SJSA1 (cell line): ENCODE data around the gene PMCH. TPM values are rescaled to one million over a fixed set of nuclear protein-coding genes. Genes with fewer than 3 reads are reported as not detected.
A peak's percentile ranks its signal among the peaks of the same experiment; 100 is the strongest.
"Not testable (repeated sequence)": the region's sequence is repeated elsewhere in the genome, so short reads cannot be mapped to it uniquely, and the experiment has no call there.

ENCODE experiments used
- DNase-seq, 2 experiments: peaks; one replicate each; pipeline ENCODE4 v3.0.0-alpha.2; 2015 to 2020; ENCODE audit warnings: low spot score in 2 of 2, low read depth in 1 of 2
- H3K27ac ChIP-seq: fragments of 250-450 bp; sonication (Bioruptor Pico); 2 replicates; pipeline ENCODE4 v1.5.1; 2020; ENCODE audit warnings: mild to moderate bottlenecking, moderate library complexity
- H3K27me3 ChIP-seq: fragments of 250-450 bp; sonication (Bioruptor Pico); replicated peaks from 2 replicates; pipeline ENCODE4 v1.5.1; 2020; ENCODE audit warnings: mild to moderate bottlenecking, moderate library complexity
- H3K36me3 ChIP-seq: fragments of 250-450 bp; sonication (Bioruptor Pico); 2 replicates; pipeline ENCODE4 v1.5.1; 2020; ENCODE audit warnings: mild to moderate bottlenecking
- H3K4me1 ChIP-seq: fragments of 250-450 bp; sonication (Bioruptor Pico); replicated peaks from 2 replicates; pipeline ENCODE4 v1.6.1; 2021; ENCODE audit warnings: mild to moderate bottlenecking
- H3K4me3 ChIP-seq: fragments of 250-450 bp; sonication (Bioruptor Pico); 2 replicates; pipeline ENCODE4 v1.5.1; 2020; ENCODE audit warnings: mild to moderate bottlenecking
- H3K9me3 ChIP-seq: fragments of 250-450 bp; sonication (Bioruptor Pico); replicated peaks from 2 replicates; pipeline ENCODE4 v1.5.1; 2020; ENCODE audit warnings: mild to moderate bottlenecking
- total RNA-seq: library from RNA; depleted of rRNA; stranded (reverse); fragments of >200 nt; shearing (Covaris generic); gene quantifications from 2 replicates; pipeline ENCODE4 v1.2.3, GENCODE V29; 2014; rRNA removed

Gene PMCH, protein sequence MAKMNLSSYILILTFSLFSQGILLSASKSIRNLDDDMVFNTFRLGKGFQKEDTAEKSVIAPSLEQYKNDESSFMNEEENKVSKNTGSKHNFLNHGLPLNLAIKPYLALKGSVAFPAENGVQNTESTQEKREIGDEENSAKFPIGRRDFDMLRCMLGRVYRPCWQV
- not detected in 2 replicates for total RNA-seq

DNA sequence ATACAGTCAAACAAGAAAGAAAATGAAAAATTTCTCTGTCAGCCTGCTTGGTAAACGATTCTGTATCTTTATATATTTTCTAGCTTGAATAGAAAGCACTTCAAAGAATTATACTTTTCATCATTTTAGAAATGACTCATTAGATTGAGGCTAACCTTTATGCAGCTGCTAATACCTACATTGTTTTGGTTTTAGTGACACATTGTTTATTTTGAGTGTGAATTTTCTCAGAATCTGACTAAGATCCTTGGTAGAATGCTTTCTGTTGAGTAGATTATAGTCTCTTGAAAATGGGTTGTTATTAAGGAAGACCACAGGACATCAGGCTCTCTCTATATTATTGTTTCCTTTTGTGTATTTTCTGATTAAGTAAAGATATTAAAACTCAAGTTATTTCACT is at the start of gene PMCH:
TSS of gene PMCH (minus strand) at position 45 of the 400 bp plus-strand sequence. CDS start 63 bp downstream, outside the sequence.
- DNase-seq, result peak in 1 of 2 experiments; percentile 46
- no peaks in the 10 kb centered on the region for H3K4me1 ChIP-seq
- H3K27ac ChIP-seq, result no peak within 1 kb of the TSS

DNA sequence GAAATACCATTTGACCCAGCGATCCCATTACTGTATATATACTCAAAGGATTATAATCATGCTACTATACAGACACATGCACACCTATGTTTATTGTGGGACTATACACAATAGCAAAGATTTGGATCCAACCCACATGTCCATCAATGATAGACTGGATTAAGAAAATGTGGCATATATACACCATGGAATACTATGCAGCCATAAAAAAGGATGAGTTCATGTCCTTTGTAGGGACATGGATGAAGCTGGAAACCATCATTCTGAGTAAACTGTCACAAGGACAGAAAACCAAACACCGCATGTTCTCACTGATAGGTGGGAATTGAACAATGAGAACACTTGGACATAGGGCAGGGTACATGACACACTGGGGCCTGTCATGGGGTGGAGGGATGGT is 43.2 kb upstream of the PMCH start:
- DNase-seq, H3K27me3 ChIP-seq, H3K4me3 ChIP-seq, H3K4me1 ChIP-seq, H3K9me3 ChIP-seq, H3K27ac ChIP-seq, H3K36me3 ChIP-seq: not testable (repeated sequence)

More for the DNA sequence above, at the start of gene PMCH:
- Histone ChIP-seq H3K27me3 (no peaks in the 10 kb centered on the region), H3K9me3 (no peaks in the 10 kb centered on the region), H3K4me3 (no peak within 1 kb of the TSS), H3K36me3 (no peaks in the 10 kb centered on the region; the same call in 1 of the 2 replicates)

DNA sequence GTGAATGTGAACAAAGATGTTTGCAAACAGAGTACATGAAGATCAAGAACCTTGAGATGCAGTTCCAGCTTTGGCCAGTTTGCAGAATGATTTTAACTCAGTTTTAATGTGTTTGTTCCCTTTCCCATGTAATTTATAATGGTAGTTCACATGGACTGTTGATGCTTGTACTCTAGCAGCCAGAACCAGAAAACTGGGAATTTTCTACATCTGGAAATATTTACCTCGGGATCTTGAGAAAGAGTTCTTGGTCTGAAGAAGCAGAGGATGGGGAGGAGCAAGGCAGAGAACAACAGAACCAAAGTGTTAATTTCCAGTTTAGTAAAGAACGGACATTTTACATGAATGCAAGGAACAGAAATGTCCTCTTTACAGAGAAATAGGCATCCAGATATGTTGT is 37.0 kb upstream of the PMCH start:
- Histone ChIP-seq H3K4me1 (no peaks in the 10 kb centered on the region), H3K36me3 (no peaks in the 10 kb centered on the region)
- DNase-seq, result no peak

DNA sequence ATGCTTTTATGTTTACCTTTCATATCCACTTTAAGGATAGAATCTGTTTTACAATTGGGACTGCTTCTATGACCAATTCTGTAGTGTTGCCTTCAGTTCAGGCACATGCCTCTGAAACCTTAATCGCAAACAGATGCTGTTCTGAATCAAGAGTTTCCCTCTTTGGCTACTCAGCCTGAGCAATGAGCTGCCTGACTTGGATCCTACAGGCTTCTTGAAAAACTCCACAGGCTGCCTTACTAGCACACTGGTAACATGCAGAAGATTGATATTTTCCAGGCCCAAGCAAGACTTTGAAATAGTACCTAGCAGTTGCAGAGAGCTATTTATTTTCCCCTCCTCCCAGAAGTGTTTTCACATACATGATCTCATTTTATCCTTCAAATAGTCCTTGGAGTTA is 34.8 kb upstream of the PMCH start:
- DNase-seq, result no peak
- no peak overlapping the region for H3K27ac ChIP-seq
- no peaks in the 10 kb centered on the region for H3K4me1 ChIP-seq
- H3K36me3 ChIP-seq, result no peaks in the 10 kb centered on the region
- no peak overlapping the region for H3K4me3 ChIP-seq
- no peaks in the 10 kb centered on the region for H3K9me3 ChIP-seq
- H3K27me3 ChIP-seq, result 0 out of 2 replicates have a peak, but pooled peaks cover 3% of the 10 kb centered on the region

More for the DNA sequence above, 37.0 kb upstream of the PMCH start:
- Histone ChIP-seq H3K4me3 (no peak overlapping the region), H3K9me3 (no peaks in the 10 kb centered on the region), H3K27me3 (0 out of 2 replicates have a peak, but pooled peaks cover 3% of the 10 kb centered on the region), H3K27ac (no peak overlapping the region)

DNA sequence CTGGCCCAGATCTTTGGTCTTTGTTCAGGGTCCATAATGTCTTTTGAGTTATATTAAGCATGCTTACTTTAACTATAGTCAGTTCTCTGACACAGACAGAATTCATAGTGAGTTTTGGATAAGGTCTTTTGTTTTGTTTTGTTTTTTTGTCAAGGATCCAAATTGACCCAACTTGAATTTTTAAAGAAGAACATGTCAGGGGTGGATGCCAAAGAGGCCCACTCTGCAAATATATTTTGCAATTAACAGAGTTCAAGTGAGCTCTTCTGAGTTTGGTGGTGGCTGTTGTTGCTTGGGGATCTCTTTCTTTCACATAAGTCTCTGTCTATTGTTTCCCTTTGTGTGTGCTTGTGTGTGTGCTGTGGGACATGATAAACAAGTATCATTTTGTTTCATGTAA is 34.4 kb upstream of the PMCH start:
- no peaks in the 10 kb centered on the region for H3K36me3 ChIP-seq
- 0 out of 2 replicates have a peak, but pooled peaks cover 3% of the 10 kb centered on the region for H3K27me3 ChIP-seq
- no peak overlapping the region for H3K4me3 ChIP-seq
- no peak overlapping the region for H3K27ac ChIP-seq
- no peak for DNase-seq
- no peaks in the 10 kb centered on the region for H3K9me3 ChIP-seq
- no peaks in the 10 kb centered on the region for H3K4me1 ChIP-seq

DNA sequence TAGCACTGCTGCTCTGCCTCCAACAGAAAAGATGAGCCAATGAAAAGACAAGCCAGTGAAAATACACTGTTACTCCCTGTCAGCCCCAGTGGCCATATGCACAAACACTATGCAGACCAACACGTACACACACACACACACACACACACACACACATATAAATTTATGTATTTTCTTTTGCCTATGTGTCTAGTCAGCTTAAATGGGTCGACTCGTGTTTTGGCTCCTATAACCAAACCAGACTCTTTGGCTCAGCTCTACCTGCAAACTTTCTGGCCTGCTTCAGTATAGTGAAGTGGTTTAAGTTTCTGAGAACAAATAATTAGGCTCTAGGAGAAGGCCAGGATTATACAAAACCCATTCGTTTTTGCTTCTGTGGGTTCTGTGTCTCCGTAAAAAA is 30.3 kb upstream of the PMCH start:
- no peak for DNase-seq
- no peaks in the 10 kb centered on the region for H3K4me1 ChIP-seq
- no peak overlapping the region for H3K4me3 ChIP-seq
- H3K9me3 ChIP-seq, result no peaks in the 10 kb centered on the region
- H3K27me3 ChIP-seq, result 0 out of 2 replicates have a peak, but pooled peaks cover 3% of the 10 kb centered on the region
- H3K27ac ChIP-seq, result no peak overlapping the region
- no peaks in the 10 kb centered on the region for H3K36me3 ChIP-seq

DNA sequence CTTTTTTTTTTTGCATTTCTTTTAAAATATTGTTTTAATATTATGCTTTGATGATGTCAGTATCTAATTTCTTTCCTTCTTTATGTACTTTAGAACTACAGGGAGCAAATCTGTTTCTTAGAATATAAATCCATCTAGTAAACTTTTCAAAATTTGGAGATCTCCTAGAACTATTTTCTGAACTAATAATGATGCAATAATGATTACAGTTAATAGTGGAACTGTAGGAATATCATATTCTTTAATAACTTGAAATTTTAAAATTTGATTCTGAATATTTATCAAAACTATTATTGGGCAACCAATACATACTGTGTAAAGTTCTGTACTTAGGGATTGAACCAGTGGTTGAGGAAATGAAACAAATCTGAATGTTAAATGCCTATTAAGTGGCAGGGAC is 23.1 kb upstream of the PMCH start:
- DNase-seq, result no peak
- Histone ChIP-seq H3K4me3 (no peak overlapping the region), H3K27me3 (no peaks in the 10 kb centered on the region), H3K36me3 (no peaks in the 10 kb centered on the region), H3K9me3 (no peaks in the 10 kb centered on the region), H3K27ac (no peak overlapping the region), H3K4me1 (peaks cover 4% of the 10 kb centered on the region)

DNA sequence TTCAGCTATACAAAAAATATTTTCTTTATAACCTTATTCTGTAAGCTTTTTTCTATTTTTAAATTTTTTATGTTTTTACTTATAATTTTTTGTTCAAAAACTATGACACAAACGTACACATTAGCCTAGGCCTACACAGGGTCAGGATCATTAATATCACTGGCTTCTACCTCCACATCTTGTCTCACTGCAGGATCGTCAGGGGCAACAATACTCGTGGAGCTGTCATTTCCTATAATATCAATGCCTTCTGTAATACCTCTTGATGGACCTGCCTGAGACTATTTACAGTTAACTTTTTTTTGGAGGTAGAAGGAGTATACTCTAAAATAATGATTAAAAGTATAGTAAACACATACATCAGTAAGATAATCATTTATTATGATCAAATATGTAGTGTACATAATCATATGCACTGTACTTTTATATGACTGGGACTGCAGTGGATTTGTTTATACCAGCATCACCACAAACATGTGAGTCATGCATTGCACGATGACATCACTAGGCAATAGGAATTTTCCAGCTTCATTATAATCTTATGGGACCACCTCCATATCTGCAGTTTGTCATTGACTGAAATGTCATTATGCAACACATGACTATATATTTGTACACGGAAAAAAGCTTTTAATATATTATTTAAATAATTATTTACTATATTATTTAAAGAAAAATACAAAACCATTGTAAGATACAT is 18.5 kb upstream of the PMCH start:
- Histone ChIP-seq H3K4me1 (peaks cover 4% of the 10 kb centered on the region), H3K27me3 (no peaks in the 10 kb centered on the region), H3K9me3 (no peaks in the 10 kb centered on the region), H3K4me3 (no peak overlapping the region), H3K27ac (no peak overlapping the region; the same call in 1 of the 2 replicates), H3K36me3 (no peaks in the 10 kb centered on the region)
- peak; percentile 47 to 59 for DNase-seq

DNA sequence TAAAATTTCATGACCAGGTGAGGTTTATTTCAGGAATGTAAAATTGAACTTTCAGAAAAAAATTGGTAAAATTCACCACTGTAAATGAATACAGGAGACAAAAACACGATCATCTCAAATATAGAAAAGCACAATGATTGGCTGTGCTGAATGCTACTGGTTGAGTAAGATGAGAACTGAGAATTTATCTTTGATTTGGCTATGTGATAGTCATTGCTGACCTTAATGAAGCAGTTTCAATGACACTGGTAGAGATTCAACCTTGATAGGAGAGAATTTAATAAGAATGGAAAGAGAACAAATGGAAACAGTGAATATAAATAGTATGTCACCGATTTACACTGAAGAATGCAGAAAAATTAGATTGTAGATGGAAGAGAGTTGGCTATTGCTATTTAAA is 6.4 kb upstream of the PMCH start:
- Histone ChIP-seq H3K4me1 (no peaks in the 10 kb centered on the region), H3K4me3 (no peak overlapping the region), H3K27ac (no peak overlapping the region), H3K36me3 (no peaks in the 10 kb centered on the region; the same call in 1 of the 2 replicates), H3K27me3 (no peaks in the 10 kb centered on the region), H3K9me3 (no peaks in the 10 kb centered on the region)
- DNase-seq, result no peak

DNA sequence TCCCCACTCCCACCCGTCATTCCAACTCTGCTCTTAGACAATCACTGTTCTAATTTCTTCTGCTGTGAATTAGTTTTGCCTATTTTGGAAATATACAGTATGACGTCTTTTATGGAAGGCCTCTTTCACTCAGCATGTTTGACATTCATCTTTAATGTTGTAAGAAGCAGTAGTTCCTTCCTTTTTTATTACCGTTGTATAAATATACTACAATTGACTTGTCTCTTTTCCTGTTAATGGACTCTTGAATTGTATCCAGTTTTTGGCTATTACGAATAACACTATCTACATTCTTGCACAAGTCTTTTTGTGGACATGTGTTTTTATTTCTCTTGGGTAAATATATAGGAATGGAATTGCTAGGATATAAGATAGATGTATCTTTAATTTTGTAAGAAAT is 4.9 kb upstream of the PMCH start:
- Histone ChIP-seq H3K4me3 (no peak overlapping the region), H3K27ac (no peak overlapping the region), H3K4me1 (no peaks in the 10 kb centered on the region), H3K9me3 (no peaks in the 10 kb centered on the region), H3K27me3 (no peaks in the 10 kb centered on the region), H3K36me3 (no peaks in the 10 kb centered on the region; the same call in 1 of the 2 replicates)
- DNase-seq, result no peak

DNA sequence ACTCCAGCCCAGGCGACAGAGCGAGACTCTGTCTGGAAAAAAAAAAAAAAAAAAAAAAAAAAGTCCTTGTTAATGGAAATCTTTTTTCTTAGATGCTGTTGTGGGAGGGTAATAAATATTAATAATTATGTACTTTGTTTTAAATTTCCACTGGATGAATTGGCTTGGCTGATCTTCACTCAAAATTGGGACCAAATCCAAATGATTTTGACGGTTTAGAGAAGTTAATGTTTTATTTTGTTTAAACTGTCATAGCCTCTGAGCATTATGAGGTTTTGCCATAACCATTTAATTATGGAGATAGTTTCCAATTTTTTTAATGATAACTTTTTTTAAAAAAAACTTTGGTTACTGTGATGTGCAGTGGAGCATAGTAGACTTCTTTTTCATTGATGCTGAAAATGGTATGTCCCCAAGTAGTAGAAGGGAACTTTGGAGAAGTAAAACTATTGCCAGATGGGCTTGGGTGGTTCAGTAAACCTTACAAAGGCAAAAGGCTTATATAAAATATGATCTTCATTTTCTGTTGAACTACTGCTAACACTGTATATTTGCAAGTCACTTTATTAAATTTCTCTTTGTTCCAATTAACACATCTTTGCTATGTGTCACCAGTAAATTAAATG is 3.9 kb upstream of the PMCH start:
- H3K9me3 ChIP-seq, result no peaks in the 10 kb centered on the region
- no peak for DNase-seq
- no peaks in the 10 kb centered on the region for H3K4me1 ChIP-seq
- no peak overlapping the region for H3K4me3 ChIP-seq
- H3K27ac ChIP-seq, result no peak overlapping the region
- no peaks in the 10 kb centered on the region; the same call in 1 of the 2 replicates for H3K36me3 ChIP-seq
- no peaks in the 10 kb centered on the region for H3K27me3 ChIP-seq

DNA sequence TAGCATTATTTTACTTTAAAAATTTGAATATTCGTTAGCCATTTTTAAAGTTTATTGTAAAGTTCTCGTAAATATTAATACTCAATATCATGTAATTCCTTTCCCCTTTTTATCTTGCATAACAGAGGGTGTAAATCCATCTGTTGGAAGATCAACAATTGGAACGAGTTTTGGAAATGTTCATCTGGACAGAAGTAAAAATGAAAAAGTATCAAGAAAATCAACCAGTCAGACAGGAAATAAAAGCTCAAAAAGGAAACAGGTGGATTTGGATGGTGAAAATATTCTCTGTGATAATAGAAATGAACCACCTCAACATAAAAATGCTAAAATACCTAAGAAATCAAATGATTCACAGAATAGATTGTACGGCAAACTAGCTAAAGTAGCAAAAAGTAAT is 1.8 kb downstream of the PMCH start:
- Histone ChIP-seq H3K27me3 (no peaks in the 10 kb centered on the region), H3K4me1 (no peaks in the 10 kb centered on the region), H3K9me3 (no peaks in the 10 kb centered on the region), H3K4me3 (no peak overlapping the region), H3K36me3 (no peaks in the 10 kb centered on the region), H3K27ac (no peak overlapping the region)
- no peak for DNase-seq

DNA sequence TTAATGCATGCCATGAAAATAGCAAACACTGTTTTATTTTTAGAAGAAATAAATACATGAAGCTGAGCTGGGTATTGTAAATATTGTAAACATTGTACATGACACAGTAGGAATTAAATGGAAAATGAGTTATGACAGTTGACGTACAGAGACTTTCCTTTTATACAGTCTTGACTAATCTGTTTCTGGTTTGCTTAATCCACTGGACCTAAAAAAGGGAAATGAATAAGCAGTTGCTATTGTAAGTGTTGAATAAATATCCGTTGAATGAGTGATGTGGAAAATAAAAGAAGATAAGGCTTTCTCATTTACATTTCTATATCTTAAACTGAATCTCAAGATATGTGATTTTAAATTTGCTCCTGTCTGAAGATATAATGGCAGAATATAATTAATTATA is 15.0 kb downstream of the PMCH start:
- no peaks in the 10 kb centered on the region for H3K9me3 ChIP-seq
- no peak for DNase-seq
- no peak overlapping the region for H3K27ac ChIP-seq
- H3K27me3 ChIP-seq, result no peaks in the 10 kb centered on the region
- H3K36me3 ChIP-seq, result 0 out of 2 replicates have a peak, but pooled peaks cover 4% of the 10 kb centered on the region
- no peaks in the 10 kb centered on the region for H3K4me1 ChIP-seq
- H3K4me3 ChIP-seq, result no peak overlapping the region

DNA sequence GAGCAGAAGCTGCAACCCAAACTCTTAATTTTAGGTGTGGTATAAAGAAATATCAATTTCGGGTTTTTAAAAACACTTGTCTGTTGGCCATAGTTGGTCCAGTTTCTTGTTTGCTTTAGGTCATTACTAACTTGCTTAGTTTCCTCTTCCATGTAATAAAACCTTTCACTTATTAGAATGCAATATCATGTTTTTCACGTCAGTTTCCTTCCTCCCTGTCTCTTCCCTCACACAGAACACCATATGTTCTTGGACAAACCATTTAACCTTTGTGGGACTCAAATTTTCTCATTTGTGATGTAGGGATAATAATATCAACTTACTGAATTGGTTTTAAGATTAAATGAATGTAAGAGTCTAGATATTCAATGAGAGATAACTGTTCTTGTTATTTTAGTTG is 22.9 kb downstream of the PMCH start:
- Histone ChIP-seq H3K27ac (no peak overlapping the region), H3K27me3 (no peaks in the 10 kb centered on the region), H3K9me3 (no peaks in the 10 kb centered on the region), H3K36me3 (peaks cover 9% of the 10 kb centered on the region; the same call in 1 of the 2 replicates), H3K4me3 (no peak overlapping the region), H3K4me1 (peaks cover 4% of the 10 kb centered on the region)
- DNase-seq, result no peak
